Effector CD8-positive, alpha-beta T cell (primary cell): ENCODE data around the gene INTS1.

Experiments used
- DNase-seq: peaks from one replicate; lab custom pipeline; 2025; lab: John Stamatoyannopoulos, UW

Gene INTS1

DNA sequence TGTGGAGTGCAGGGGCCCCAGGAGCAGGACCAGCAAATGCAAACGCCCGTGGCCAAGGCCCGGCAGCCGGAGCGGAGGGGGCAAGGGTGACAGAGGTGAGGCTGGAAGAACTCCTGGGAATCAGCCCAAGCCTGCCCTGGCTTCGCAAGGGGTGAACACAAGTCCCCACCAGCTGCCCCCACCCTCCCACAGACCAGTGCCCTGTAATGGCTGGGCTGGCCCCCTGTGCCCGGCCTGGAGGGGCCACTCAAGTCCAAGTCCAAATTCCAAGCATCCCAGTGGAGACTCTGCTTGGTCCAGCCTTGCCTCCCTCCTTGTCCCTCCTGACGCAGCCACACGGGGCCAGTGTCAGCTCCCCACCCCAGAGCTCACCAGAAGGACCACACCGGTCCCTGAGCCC is 73.0 kb downstream of the INTS1 start:
- DNase-seq, result no peak

DNA sequence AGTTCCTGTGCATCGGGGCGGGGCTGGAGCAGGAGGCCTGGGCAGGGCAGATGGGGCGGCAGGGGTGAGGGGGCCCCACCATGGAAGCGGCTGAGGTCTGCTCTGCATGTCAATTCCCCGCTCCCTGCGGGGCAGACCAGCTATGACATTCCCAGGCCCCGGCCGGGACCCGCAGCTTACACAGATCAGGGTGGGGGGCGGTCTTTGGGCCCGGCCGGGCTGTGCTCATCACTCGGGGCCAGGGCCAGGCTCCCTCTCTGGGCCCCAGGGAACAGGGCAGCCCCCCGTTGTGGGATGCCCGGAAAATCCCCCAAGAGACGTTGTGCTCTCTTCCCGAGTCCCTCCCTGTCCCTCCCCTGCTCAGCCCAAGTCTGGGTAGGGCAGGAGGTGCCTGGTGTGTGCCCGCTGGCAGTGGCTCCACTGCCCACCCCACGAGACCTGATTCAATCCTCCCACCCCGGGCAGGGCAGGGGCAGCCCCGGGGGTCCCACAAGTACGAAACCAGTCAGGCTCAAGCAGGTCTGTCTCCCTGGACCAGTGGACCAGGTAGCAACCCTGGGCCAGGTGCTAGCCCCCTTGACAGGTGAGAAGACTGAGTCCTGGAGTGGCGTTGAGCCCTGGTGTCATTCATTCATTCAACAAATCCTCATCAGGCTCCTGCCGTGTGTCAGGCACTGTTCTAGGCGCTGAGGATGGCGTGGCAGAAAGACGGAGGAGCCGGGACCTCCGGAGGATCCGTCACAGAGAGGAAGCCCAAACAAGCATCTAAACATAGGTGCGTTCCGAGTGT is 73.9 kb downstream of the INTS1 start:
- no peak for DNase-seq

DNA sequence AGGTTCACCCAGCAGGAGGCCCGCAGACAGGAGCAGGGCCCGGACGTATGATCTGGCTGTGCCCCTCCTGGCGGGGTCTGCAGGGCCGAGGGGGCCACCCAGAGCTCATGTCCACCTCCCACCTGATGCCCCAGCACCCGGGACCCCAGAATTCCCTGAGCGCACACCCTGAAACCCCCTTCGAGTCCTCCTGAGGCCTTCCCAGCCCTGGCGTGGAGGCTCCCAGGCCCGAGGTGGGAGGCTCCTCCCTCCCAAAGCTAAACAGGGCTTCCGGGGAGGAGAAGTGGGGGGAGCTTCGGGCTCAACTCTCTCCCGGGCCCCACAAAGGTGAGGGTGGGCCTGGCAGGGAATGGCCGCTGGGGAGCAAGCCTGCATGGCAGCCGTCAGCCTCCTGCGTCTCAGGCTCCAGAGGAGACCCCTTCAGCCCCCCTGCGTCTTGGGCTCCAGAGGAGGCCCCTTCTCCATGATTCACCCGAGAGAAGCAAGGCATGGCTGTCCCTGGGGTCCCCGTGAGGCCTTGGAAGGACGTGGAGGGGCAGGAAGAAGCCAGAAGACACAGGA is 75.2 kb downstream of the INTS1 start:
- DNase-seq, result no peak

- no peak for DNase-seq
These were observed 77.0 kb downstream of the INTS1 start for GRCh38 chr7:1427064-1427657.

GRCh38 chr7:1426474-1426873 is 77.7 kb downstream of the INTS1 start:
- DNase-seq, result no peak

GRCh38 chr7:1425292-1426136 is 78.7 kb downstream of the INTS1 start:
- no peak for DNase-seq

DNA sequence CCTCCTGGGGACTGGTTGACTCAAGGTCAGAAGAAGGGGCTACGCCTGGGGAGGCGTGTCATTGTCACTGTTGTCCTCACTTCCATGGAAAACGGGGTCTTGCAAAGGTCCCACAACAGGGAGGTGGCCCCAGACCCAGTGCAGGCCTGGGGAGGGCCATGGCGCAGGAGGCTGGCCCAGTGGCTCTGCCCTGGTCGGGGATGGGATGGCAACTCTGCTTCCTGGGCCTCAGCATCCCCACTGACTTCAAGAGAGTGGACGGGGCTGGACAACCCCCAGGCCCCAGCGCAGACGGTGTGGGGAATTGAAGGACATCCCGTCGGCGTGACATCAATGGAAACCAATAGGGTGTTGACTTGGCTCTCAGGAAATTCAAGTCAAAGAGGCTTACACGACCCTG is 80.1 kb downstream of the INTS1 start:
- no peak for DNase-seq

GRCh38 chr7:1423264-1423811 is 80.9 kb downstream of the INTS1 start:
- no peak for DNase-seq

- DNase-seq, result no peak
These were observed 81.5 kb downstream of the INTS1 start for GRCh38 chr7:1422512-1423263.

GRCh38 chr7:1421946-1422345 is 82.2 kb downstream of the INTS1 start:
- DNase-seq, result no peak

DNA sequence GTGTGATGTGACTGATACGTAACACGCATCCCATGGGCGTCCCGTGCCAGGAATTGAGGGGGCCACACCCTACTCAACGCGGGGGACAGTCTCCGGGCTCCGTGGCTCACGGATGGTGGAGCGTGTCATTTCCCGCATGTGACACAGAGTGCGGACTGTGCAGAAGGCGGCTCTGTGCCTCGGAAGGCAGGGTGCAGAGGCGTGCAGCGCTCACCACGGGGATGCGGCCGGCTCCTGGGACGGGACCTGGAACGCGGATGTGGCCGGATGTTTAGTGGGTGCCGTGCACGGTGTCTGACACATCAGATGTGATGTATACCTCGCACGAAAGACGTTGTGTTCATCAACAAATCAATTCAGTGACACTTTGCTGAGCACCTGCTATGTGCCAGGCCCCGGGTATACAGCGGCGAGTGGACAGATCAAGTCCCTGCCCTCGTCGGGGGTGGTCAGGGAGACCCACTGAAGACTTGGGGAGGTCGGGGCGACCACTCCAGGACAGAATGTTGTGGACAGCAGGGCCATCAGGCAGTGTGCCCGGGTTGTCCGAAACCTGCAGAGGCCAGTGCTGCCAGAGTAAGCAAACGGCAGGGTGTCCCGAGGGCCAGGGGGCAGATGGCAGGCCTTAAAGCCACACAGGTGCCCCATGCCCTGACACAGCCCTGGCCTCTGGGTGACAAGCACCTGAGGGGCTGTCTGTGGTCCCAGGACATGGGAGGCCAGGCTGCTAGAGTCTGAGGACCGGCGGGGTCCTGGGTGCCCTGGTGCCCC is 83.0 kb downstream of the INTS1 start:
- DNase-seq, result no peak
